IMR-90 (cell line): ENCODE data around the gene IMPDH1. TPM values are rescaled to one million over a fixed set of nuclear protein-coding genes. Genes with fewer than 3 reads are reported as not detected.

Experiments
- ATAC-seq: fragments of 200-7000 bp; cut with Tn5 transposase; 2 replicates; pipeline ENCODE4 v1.9.1; 2020; ENCODE audit warnings: low read depth, mild to moderate bottlenecking, moderate library complexity
- BruUV-seq: library from RNA; stranded (reverse); fragments of 400-500 nt; replicated peaks from 2 replicates; lab custom pipeline; 2021; lab: Mats Ljungman, UMichigan
- CTCF ChIA-PET: fragments of 300-600 bp; formaldehyde crosslinking; extraction: SDS; loops from one replicate; lab custom pipeline; 2021; ENCODE audit warnings: antibody characterized with exemption; lab: Yijun Ruan, JAX
- POLR2A ChIA-PET: fragments of 300-600 bp; sonication (Branson Sonifier 250); formaldehyde crosslinking; loops from one replicate; lab custom pipeline; 2022; ENCODE audit warnings: antibody characterized with exemption; ENCODE audit not compliant: unreplicated experiment; lab: Charles Lee
- DNase-seq: peaks from one replicate; pipeline ENCODE4 v3.0.0; 2013
- H2AFZ ChIP-seq: replicated peaks from 2 replicates; pipeline ENCODE3; 2013; ENCODE audit warnings: low read length, mild to moderate bottlenecking; ENCODE audit not compliant: poor library complexity
- H2AK5ac ChIP-seq: 2 replicates; pipeline ENCODE4 v1.6.1; 2013; ENCODE audit warnings: low read depth, low read length, inconsistent platforms
- H2AK9ac ChIP-seq: replicated peaks from 2 replicates; pipeline ENCODE3; 2013; ENCODE audit warnings: mild to moderate bottlenecking, low read depth, low read length, moderate library complexity; ENCODE audit not compliant: poor library complexity
- H2BK120ac ChIP-seq: 2 replicates; pipeline ENCODE4 v1.6.1; 2013; ENCODE audit warnings: low read depth, low read length, inconsistent platforms
- H2BK15ac ChIP-seq: 3 replicates; pipeline ENCODE4 v1.6.1; 2013; ENCODE audit warnings: low read depth, low read length, inconsistent platforms
- H2BK20ac ChIP-seq: 2 replicates; pipeline ENCODE4 v1.6.1; 2013; ENCODE audit warnings: low read depth, mild to moderate bottlenecking, inconsistent platforms, low read length, moderate library complexity
- H2BK5ac ChIP-seq: 2 replicates; pipeline ENCODE4 v1.6.1; 2013; ENCODE audit warnings: mild to moderate bottlenecking, low read depth, low read length, inconsistent platforms; ENCODE audit not compliant: poor library complexity, severe bottlenecking
- H3K14ac ChIP-seq: replicated peaks from 2 replicates; pipeline ENCODE4 v1.6.1; 2013; ENCODE audit warnings: low read depth, low read length, inconsistent platforms
- H3K18ac ChIP-seq: 2 replicates; pipeline ENCODE4 v1.6.1; 2013; ENCODE audit warnings: low read depth, low read length, control low read depth
- H3K23ac ChIP-seq: 2 replicates; pipeline ENCODE4 v1.6.1; 2013; ENCODE audit warnings: low read depth, low read length, inconsistent platforms
- H3K27ac ChIP-seq: 2 replicates; pipeline ENCODE4 v1.5.1; 2013; ENCODE audit warnings: mild to moderate bottlenecking, control low read depth, low read length; ENCODE audit not compliant: insufficient read depth
- H3K27me3 ChIP-seq: 2 replicates; pipeline ENCODE4 v1.6.1; 2013; ENCODE audit warnings: low read length; ENCODE audit not compliant: control insufficient read depth, insufficient read depth
- H3K36me3 ChIP-seq: 2 replicates; pipeline ENCODE4 v1.6.1; 2013; ENCODE audit warnings: low read length, mixed read lengths; ENCODE audit not compliant: control insufficient read depth, insufficient read depth
- H3K4ac ChIP-seq: 2 replicates; pipeline ENCODE4 v1.6.1; 2013; ENCODE audit warnings: low read depth, low read length, inconsistent platforms
- H3K4me1 ChIP-seq: 2 replicates; pipeline ENCODE4 v1.6.1; 2013; ENCODE audit warnings: low read length, mixed read lengths; ENCODE audit not compliant: control insufficient read depth, insufficient read depth
- H3K4me2 ChIP-seq: 2 replicates; pipeline ENCODE4 v1.6.1; 2013; ENCODE audit warnings: low read depth, mild to moderate bottlenecking, control low read depth, low read length, moderate library complexity
- H3K4me3 ChIP-seq: 2 replicates; pipeline ENCODE4 v1.5.1; 2013; ENCODE audit warnings: low read depth, mild to moderate bottlenecking, control low read depth, low read length, moderate library complexity; ENCODE audit not compliant: insufficient read depth
- H3K56ac ChIP-seq: 2 replicates; pipeline ENCODE4 v1.6.1; 2013; ENCODE audit warnings: low read length, inconsistent platforms; ENCODE audit not compliant: insufficient read depth; ENCODE audit errors: extremely low read depth
- H3K79me1 ChIP-seq, 2 experiments: 2 replicates each; pipeline ENCODE4 v1.6.1; 2013; ENCODE audit warnings: low read length in 2 of 2, inconsistent platforms in 1 of 2, low read depth in 1 of 2
- H3K9ac ChIP-seq: 2 replicates; pipeline ENCODE4 v1.6.1; 2013; ENCODE audit warnings: low read depth, low read length, control low read depth
- H3K9me1 ChIP-seq: 2 replicates; pipeline ENCODE4 v1.6.1; 2013; ENCODE audit warnings: low read length, inconsistent platforms; ENCODE audit not compliant: insufficient read depth
- H3K9me3 ChIP-seq: 2 replicates; pipeline ENCODE4 v1.6.1; 2013; ENCODE audit warnings: low read length; ENCODE audit not compliant: control insufficient read depth, insufficient read depth
- H4K20me1 ChIP-seq: 2 replicates; pipeline ENCODE4 v1.6.1; 2013; ENCODE audit warnings: low read length, inconsistent platforms; ENCODE audit not compliant: insufficient read depth
- H4K5ac ChIP-seq: 2 replicates; pipeline ENCODE4 v1.6.1; 2013; ENCODE audit warnings: mild to moderate bottlenecking, low read depth, low read length, control low read depth
- H4K8ac ChIP-seq, 2 experiments: 2 replicates each; pipeline ENCODE4 v1.6.1; 2013; ENCODE audit warnings: low read depth in 2 of 2, low read length in 2 of 2, control low read depth in 1 of 2, inconsistent platforms in 1 of 2
- H4K91ac ChIP-seq: 2 replicates; pipeline ENCODE4 v1.6.1; 2013; ENCODE audit warnings: low read depth, low read length, inconsistent platforms; ENCODE audit not compliant: insufficient read depth
- CEBPB ChIP-seq: IDR thresholded peaks from 2 replicates; pipeline ENCODE4 v1.6.1; 2012; ENCODE audit warnings: low read depth, low read length, improper control_type of control experiment
- CTCF ChIP-seq: conservative IDR thresholded peaks from 2 replicates; pipeline ENCODE4 v1.5.1; 2012; ENCODE audit warnings: mild to moderate bottlenecking, low read depth, low read length, improper control_type of control experiment
- MAZ ChIP-seq: IDR thresholded peaks from 2 replicates; pipeline ENCODE4 v1.6.1; 2012; ENCODE audit warnings: low read depth, mild to moderate bottlenecking, low read length, improper control_type of control experiment, moderate library complexity, borderline replicate concordance
- SMC3 ChIP-seq: fragments of 150-350 bp; IDR thresholded peaks from 2 replicates; pipeline ENCODE4 v1.6.1; 2016; ENCODE audit warnings: low read depth, mild to moderate bottlenecking, antibody characterized with exemption, low read length, moderate library complexity
- WGBS, 2 experiments: methylation state at CpG; one replicate each; pipeline versions ENCODE4 v1.1.5 to v1.1.7; 2013; ENCODE audit warnings: missing lambda C conversion rate in 2 of 2; ENCODE audit not compliant: insufficient read length in 1 of 2; ENCODE audit errors: extremely low coverage in 2 of 2; 5-methylcytosine and 5-hydroxymethylcytosine counted together
- dilution Hi-C: fragments of 300-500 bp; cut with HindIII; formaldehyde crosslinking; loops from one replicate; pipeline ENCODE4 v1.14.3; 2018; ENCODE audit warnings: low sequenced_read_pairs; ENCODE audit not compliant: unreplicated experiment
- in situ Hi-C: fragments of 300-500 bp; cut with MboI; formaldehyde crosslinking; loops from 3 replicates; pipeline ENCODE4 v1.14.3; 2019; ENCODE audit warnings: low sequenced_read_pairs, inconsistent platforms, mixed read lengths
- intact Hi-C: fragments of 100-400 bp; cut with micrococcal nuclease; formaldehyde crosslinking; loops from 2 replicates; pipeline ENCODE4 v1.10.0; 2022
- polyA plus RNA-seq, 3 experiments: library from polyadenylated mRNA; depleted of rRNA; stranded (reverse); fragments of >200 nt; gene quantifications; 2 replicates each; pipeline ENCODE4 v1.2.3, GENCODE V29; 2012; ENCODE audit warnings: low replicate concordance in 1 of 3
- total RNA-seq: library from RNA; depleted of rRNA; stranded (reverse); fragments of >200 nt; gene quantifications from 2 replicates; pipeline ENCODE4 v1.2.3, GENCODE V29; 2012

The IMPDH1 gene
- total and polyA plus RNA-seq, 2 of the 4 experiments (the other 2 are of a cell fraction), result 49.5 to 69.3 TPM

- 0 out of 2 replicates have a peak, but pooled peaks cover 3% of the 10 kb centered on the region for H4K20me1 ChIP-seq
- H4K91ac ChIP-seq, result no peak overlapping the region
- no peak for DNase-seq
- intact Hi-C loops, result no loop called here
- no peaks in the 10 kb centered on the region for H3K79me1 ChIP-seq
- H3K9ac ChIP-seq, result no peak overlapping the region
- no peak overlapping the region for H2BK15ac ChIP-seq
- H3K27ac ChIP-seq, result no peak overlapping the region
- no peak overlapping the region for H4K8ac ChIP-seq
- no peaks in the 10 kb centered on the region; the same call in 1 of the 2 replicates for H3K4me1 ChIP-seq
- H2AFZ ChIP-seq, result no peak overlapping the region
- H3K14ac ChIP-seq, result no peak overlapping the region
- H3K18ac ChIP-seq, result no peak overlapping the region
- H3K4me2 ChIP-seq, result no peak overlapping the region
- ChIA-PET POLR2A (no interaction called here), CTCF (no interaction called here)
- peaks cover 82% of the 10 kb centered on the region for H3K27me3 ChIP-seq
- H2BK120ac ChIP-seq, result no peak overlapping the region
- WGBS, 2 experiments, result 75% methylated on average over 6 of the region's 12 CpGs; no CpG with 5 or more reads in 1 of the 2 experiments
- ATAC-seq, result no peak
- H3K4ac ChIP-seq, result no peak overlapping the region
- dilution Hi-C loops, result no loop called here
- H3K23ac ChIP-seq, result no peak overlapping the region
- H4K5ac ChIP-seq, result no peak overlapping the region
- H2AK9ac ChIP-seq, result no peak overlapping the region
- H3K56ac ChIP-seq, result no peak overlapping the region
- H2AK5ac ChIP-seq, result no peak overlapping the region
- TF ChIP-seq CEBPB (no peak), MAZ (no peak), SMC3 (no peak), CTCF (no peak)
- H2BK5ac ChIP-seq, result no peak overlapping the region
- in situ Hi-C loops, result no loop called here
- no peaks in the 10 kb centered on the region for H3K9me3 ChIP-seq
- no peak overlapping the region for H2BK20ac ChIP-seq
- H3K4me3 ChIP-seq, result no peak overlapping the region
- H3K9me1 ChIP-seq, result no peaks in the 10 kb centered on the region
- no peaks in the 10 kb centered on the region for H3K36me3 ChIP-seq
- no TSS peak for BruUV-seq
Measured at GRCh38 chr7:128359336-128359735, 50.4 kb downstream of the IMPDH1 start.
